Glomerular endothelial cell (primary cell): ENCODE data around the gene SLC25A43. TPM values are rescaled to one million over a fixed set of nuclear protein-coding genes. Genes with fewer than 3 reads are reported as not detected.
"Not testable (repeated sequence)": the region's sequence is repeated elsewhere in the genome, so short reads cannot be mapped to it uniquely, and the experiment has no call there.

Experiments used
- DNase-seq: peaks from one replicate; pipeline ENCODE4 v3.0.0-alpha.2; 2011; ENCODE audit warnings: low read depth, low spot score; ENCODE audit errors: extremely low read depth
- total RNA-seq: library from RNA; depleted of rRNA; stranded (reverse); fragments of >200 nt; gene quantifications from 2 replicates; pipeline ENCODE4 v1.2.3, GENCODE V29; 2015

Gene SLC25A43
- total RNA-seq, 1 donor from 2014 or later, result 24.4 TPM

GRCh38 chrX:119406776-119407175 is 7.6 kb downstream of the SLC25A43 start:
- no peak for DNase-seq

GRCh38 chrX:119407681-119408080 is 8.5 kb downstream of the SLC25A43 start:
- no peak for DNase-seq

GRCh38 chrX:119410027-119410819 is 11.1 kb downstream of the SLC25A43 start:
- no peak for DNase-seq

- no peak for DNase-seq
These were observed 11.7 kb downstream of the SLC25A43 start for GRCh38 chrX:119410854-119411253.

- DNase-seq, result no peak
These were observed 12.8 kb downstream of the SLC25A43 start for GRCh38 chrX:119411959-119412358.

- no peak for DNase-seq
These were observed 18.2 kb downstream of the SLC25A43 start for GRCh38 chrX:119417376-119417775.

- no peak for DNase-seq
These were observed 18.7 kb downstream of the SLC25A43 start for GRCh38 chrX:119417842-119418241.

GRCh38 chrX:119419146-119419545 is 20.0 kb downstream of the SLC25A43 start:
- DNase-seq, result no peak

- DNase-seq, result no peak
These were observed 20.8 kb downstream of the SLC25A43 start for GRCh38 chrX:119419898-119420297.

GRCh38 chrX:119421016-119421705 is 22.0 kb downstream of the SLC25A43 start:
- DNase-seq, result no peak

- no peak for DNase-seq
These were observed 24.5 kb downstream of the SLC25A43 start for GRCh38 chrX:119423631-119424030.

GRCh38 chrX:119424999-119425398 is 25.9 kb downstream of the SLC25A43 start:
- no peak for DNase-seq

- no peak for DNase-seq
These were observed 28.1 kb downstream of the SLC25A43 start for GRCh38 chrX:119427024-119427794.

- no peak for DNase-seq
These were observed 28.7 kb downstream of the SLC25A43 start for GRCh38 chrX:119427795-119428185.

GRCh38 chrX:119429471-119429870 is 30.3 kb downstream of the SLC25A43 start:
- no peak for DNase-seq

GRCh38 chrX:119441295-119441694 is 42.2 kb downstream of the SLC25A43 start:
- DNase-seq, result not testable (repeated sequence)

GRCh38 chrX:119442286-119442685 is 43.1 kb downstream of the SLC25A43 start:
- DNase-seq, result no peak

- no peak for DNase-seq
These were observed 54.1 kb downstream of the SLC25A43 start for GRCh38 chrX:119453202-119453601.

- no peak for DNase-seq
These were observed 56.1 kb downstream of the SLC25A43 start for GRCh38 chrX:119455264-119455663.

GRCh38 chrX:119459181-119459580 is 60.0 kb downstream of the SLC25A43 start:
- DNase-seq, result no peak

- DNase-seq, result no peak
These were observed 66.4 kb downstream of the SLC25A43 start for GRCh38 chrX:119465555-119465954.
